Breast epithelium (tissue), 4 donors: ENCODE measurements around the gene TEX2. TPM values are rescaled to one million over a fixed set of nuclear protein-coding genes. Genes with fewer than 3 reads are reported as not detected.

Experiments
- DNase-seq, 2 donors: peaks; one replicate each; pipeline ENCODE4 v3.0.0-alpha.2; 2019; ENCODE audit warnings: low spot score in 2 of 2
- H3K27ac ChIP-seq, 2 donors: fragments of 200-600 bp; sonication (generic) in 1 of 2; one replicate each; pipeline ENCODE4 v1.5.1; 2016 to 2019; ENCODE audit warnings: mild to moderate bottlenecking in 1 of 2
- H3K27me3 ChIP-seq, 2 donors: fragments of 200-600 bp; sonication (generic) in 1 of 2; one replicate each; pipeline versions ENCODE4 v1.5.1 to v1.6.0; 2017 to 2019; ENCODE audit warnings: control low read depth in 1 of 2, mild to moderate bottlenecking in 1 of 2
- H3K36me3 ChIP-seq: fragments of 200-600 bp; one replicate; pipeline ENCODE4 v1.5.1; 2019
- H3K4me1 ChIP-seq, 2 donors: fragments of 200-600 bp; sonication (generic); one replicate each; pipeline ENCODE4 v1.5.1; 2016 to 2019; ENCODE audit warnings: control low read depth in 1 of 2
- H3K4me3 ChIP-seq, 3 donors: fragments of 200-600 bp; sonication (generic); 1 replicate in 2 of 3; 2 replicates in 1 of 3; pipeline ENCODE4 v1.5.1; 2016 to 2019; ENCODE audit warnings: mild to moderate bottlenecking in 3 of 3, moderate library complexity in 2 of 3
- H3K9me3 ChIP-seq, 2 donors: fragments of 200-600 bp; sonication (generic) in 1 of 2; one replicate each; pipeline ENCODE4 v1.5.1; 2016 to 2019; ENCODE audit warnings: control low read depth in 1 of 2
- CTCF ChIP-seq, 3 donors: fragments of 450-650 bp; IDR thresholded peaks; one replicate each; pipeline ENCODE4 v1.5.1; 2016 to 2017; ENCODE audit warnings: antibody characterized with exemption in 3 of 3, mild to moderate bottlenecking in 3 of 3, moderate library complexity in 3 of 3
- POLR2A ChIP-seq: fragments of 450-650 bp; IDR thresholded peaks from one replicate; pipeline ENCODE4 v1.6.1; 2016; ENCODE audit warnings: antibody characterized with exemption, mild to moderate bottlenecking, moderate library complexity
- POLR2AphosphoS5 ChIP-seq, 3 donors: sonication (generic); formaldehyde crosslinking; IDR thresholded peaks; one replicate each; pipeline ENCODE4 v1.6.1; 2017; ENCODE audit warnings: antibody characterized with exemption in 3 of 3
- intact Hi-C: fragments of 100-400 bp; cut with DNase I; formaldehyde crosslinking; loops from one replicate; pipeline ENCODE4 v1.15.1; 2023; ENCODE audit warnings: low total_unique reads
- total RNA-seq, 3 donors: library from RNA; depleted of rRNA; stranded (reverse); fragments of >200 nt; gene quantifications; one replicate each; pipeline ENCODE4 v1.1.0, GENCODE V29; 2016

Gene TEX2
- total RNA-seq, 3 donors from 2014 or later, result 47.5 to 70.7 (median 69.6) TPM

- intact Hi-C loops, result no loop called here
- Histone ChIP-seq H3K4me1 (no peaks in the 10 kb centered on the region), H3K36me3 (no peaks in the 10 kb centered on the region), H3K27ac (no peak overlapping the region), H3K4me3 (no peak overlapping the region), H3K9me3 (no peaks in the 10 kb centered on the region), H3K27me3 (no peaks in the 10 kb centered on the region)
- no peak for DNase-seq
- TF ChIP-seq POLR2A, result no peak
- TF ChIP-seq POLR2AphosphoS5 (IDR thresholded peaks at IDR 0.05), result no peak
- no peak for TF ChIP-seq CTCF (IDR thresholded peaks at IDR 0.05)
These were observed 84.8 kb downstream of the TEX2 start for GRCh38 chr17:64178011-64178825.

- Histone ChIP-seq H3K36me3 (no peaks in the 10 kb centered on the region), H3K27me3 (no peaks in the 10 kb centered on the region), H3K4me3 (no peak overlapping the region), H3K9me3 (no peaks in the 10 kb centered on the region), H3K27ac (no peak overlapping the region), H3K4me1 (no peaks in the 10 kb centered on the region)
- no peak for DNase-seq
- intact Hi-C loops, result no loop called here
- TF ChIP-seq CTCF (IDR thresholded peaks at IDR 0.05), result no peak
These were observed 85.6 kb downstream of the TEX2 start for GRCh38 chr17:64177311-64178010.

- TF ChIP-seq CTCF (IDR thresholded peaks at IDR 0.05) (no peak), POLR2A (no peak), POLR2AphosphoS5 (IDR thresholded peaks at IDR 0.05) (no peak)
- no peaks in the 10 kb centered on the region for H3K27me3 ChIP-seq
- no peak overlapping the region for H3K27ac ChIP-seq
- H3K4me3 ChIP-seq, result no peak overlapping the region
- no peaks in the 10 kb centered on the region for H3K9me3 ChIP-seq
- H3K36me3 ChIP-seq, result no peaks in the 10 kb centered on the region
- intact Hi-C loops, result no loop called here
- no peak for DNase-seq
- no peaks in the 10 kb centered on the region for H3K4me1 ChIP-seq
These were observed 86.5 kb downstream of the TEX2 start for GRCh38 chr17:64176556-64176955.

GRCh38 chr17:64174686-64175456 lies 88.2 kb downstream of the TEX2 start:
- DNase-seq, result no peak
- H3K27ac ChIP-seq, result peak overlapping the region in 1 of 2 donors; percentile 46
- TF ChIP-seq CTCF (IDR thresholded peaks at IDR 0.05) (no peak), POLR2AphosphoS5 (IDR thresholded peaks at IDR 0.05) (no peak), POLR2A (no peak)
- H3K27me3 ChIP-seq, result no peaks in the 10 kb centered on the region
- no peaks in the 10 kb centered on the region for H3K36me3 ChIP-seq
- intact Hi-C loops, result no loop called here
- H3K4me1 ChIP-seq, result no peaks in the 10 kb centered on the region
- no peak overlapping the region for H3K4me3 ChIP-seq
- H3K9me3 ChIP-seq, result no peaks in the 10 kb centered on the region
